ENCODE measurements around the gene SWT1.

The SWT1 gene

DNA sequence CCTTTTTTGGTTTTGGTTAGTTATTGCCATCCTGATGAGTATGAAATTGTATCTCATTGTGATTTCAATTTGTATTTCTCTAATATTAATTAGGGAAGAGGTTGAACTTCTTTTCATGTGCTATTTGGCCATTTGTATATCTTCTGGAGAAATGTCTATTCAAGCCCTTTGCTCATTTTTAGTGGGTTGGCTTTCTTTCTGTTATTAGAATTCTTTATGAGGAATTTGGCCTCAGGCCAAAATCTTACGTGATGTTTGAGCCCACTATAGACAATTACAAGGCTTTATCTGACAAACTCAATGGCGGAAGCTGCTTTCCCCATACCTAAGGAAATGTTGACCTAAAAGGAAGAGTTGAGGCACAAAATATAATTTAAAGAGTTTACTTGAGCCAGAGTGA is 127.1 kb downstream of the SWT1 start:
- in situ Hi-C loops (cut with MboI; ENCODE audit: low sequenced_read_pairs): no loop called here

DNA sequence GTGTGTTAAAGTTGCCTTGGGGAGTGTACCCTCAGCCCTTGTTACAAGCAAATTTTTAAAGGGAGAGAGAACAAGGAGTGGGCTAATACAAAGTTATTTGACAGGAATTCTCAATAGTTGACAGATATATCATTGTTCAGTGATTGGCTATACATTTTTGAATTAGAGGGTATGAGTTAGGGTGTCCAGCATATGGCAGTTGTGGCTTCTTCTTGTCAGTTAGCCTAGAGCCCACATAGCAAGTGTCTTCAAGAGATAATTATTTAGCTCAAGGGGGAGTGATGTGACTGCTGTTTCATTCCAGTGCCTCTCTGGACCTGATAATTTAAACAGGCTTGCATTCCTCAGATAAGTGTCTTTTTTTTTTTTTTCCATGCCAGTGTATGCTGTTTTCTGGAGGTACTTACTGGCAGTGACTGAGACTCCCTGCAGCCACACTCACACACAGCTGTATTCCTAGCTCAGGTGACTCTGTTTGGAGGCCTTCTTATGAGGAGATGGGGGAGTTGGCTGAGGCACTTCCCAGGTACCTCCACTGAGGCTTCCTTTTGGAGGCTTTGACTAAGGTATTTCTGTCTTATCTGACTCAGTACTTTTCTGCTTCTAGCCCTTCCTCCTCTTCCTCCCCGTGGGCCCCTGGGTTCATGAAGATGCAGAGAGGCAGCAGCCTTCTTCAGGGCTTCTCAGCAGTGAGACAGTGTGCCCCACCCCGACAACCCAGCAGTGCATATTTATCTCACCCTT is 127.7 kb downstream of the SWT1 start:
- in situ Hi-C loops (cut with MboI; ENCODE audit: low sequenced_read_pairs): no loop called here

DNA sequence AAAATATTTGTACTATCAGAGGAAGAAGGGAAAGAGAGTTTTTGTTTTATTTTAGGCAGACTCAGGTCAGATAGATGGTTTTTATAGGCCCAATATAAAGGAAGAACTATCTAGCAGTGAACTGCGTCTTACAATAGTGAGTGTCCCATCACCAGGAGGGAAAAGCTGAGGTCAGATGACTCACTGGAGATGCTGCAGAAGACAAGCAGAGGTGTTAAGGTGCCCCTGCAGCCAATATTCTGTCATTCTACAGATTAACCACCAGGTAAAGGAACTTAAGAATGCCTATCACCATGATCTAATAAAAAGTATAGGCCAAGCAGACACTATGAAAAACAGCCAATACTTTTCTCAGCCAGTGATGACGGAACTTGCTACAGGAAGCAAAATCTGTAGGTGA is 130.5 kb downstream of the SWT1 start:
- in situ Hi-C loops (cut with MboI; ENCODE audit: low sequenced_read_pairs): no loop called here

- in situ Hi-C loops (cut with MboI; ENCODE audit: low sequenced_read_pairs): no loop called here
Observed at GRCh38 chr1:185288435-185288834, 131.5 kb downstream of the SWT1 start.

- in situ Hi-C loops (cut with MboI; ENCODE audit: low sequenced_read_pairs): no loop called here
Observed at GRCh38 chr1:185289880-185290279, 132.9 kb downstream of the SWT1 start.

DNA sequence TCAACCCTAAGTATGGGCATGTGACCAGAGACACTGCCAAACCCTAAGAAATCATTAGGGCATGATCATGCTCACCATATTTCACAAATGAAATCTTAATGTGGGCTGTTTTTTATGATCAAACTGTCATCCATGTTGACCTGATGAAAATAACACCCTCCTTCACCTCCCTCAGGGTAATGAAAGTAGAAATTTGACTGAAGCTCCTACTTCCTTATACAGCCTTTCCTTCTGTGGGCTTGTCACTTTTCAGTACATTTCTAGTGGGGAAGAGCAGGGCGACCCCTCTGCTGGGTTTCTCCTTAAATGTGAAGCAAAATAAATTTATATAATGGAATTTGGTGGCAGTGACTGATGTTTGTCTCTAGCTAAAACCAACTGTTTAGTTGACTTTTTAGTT is 134.2 kb downstream of the SWT1 start:
- in situ Hi-C loops (cut with MboI; ENCODE audit: low sequenced_read_pairs): no loop called here

GRCh38 chr1:185291652-185292051 is 134.7 kb downstream of the SWT1 start:
- in situ Hi-C loops (cut with MboI; ENCODE audit: low sequenced_read_pairs): no loop called here

DNA sequence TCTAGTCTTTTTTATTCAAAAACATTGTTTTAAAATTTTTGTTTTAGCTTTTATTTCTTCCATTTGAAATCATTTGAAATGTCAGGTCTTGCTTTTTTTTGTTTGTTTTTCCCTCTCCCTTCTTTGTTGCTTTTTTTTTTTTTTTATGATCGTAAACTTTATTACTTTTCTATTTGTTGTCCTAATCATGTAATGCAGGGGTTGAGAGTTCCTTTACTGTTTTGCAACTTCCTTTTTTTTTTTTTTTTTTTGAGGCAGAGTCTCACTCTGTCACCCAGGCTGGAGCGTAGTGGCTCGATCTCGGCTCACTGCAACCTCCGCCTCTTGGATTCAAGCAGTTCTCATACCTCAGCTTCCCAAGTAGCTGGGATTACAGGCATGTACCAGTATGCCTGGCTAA is 135.3 kb downstream of the SWT1 start:
- in situ Hi-C loops (cut with MboI; ENCODE audit: low sequenced_read_pairs): no loop called here

DNA sequence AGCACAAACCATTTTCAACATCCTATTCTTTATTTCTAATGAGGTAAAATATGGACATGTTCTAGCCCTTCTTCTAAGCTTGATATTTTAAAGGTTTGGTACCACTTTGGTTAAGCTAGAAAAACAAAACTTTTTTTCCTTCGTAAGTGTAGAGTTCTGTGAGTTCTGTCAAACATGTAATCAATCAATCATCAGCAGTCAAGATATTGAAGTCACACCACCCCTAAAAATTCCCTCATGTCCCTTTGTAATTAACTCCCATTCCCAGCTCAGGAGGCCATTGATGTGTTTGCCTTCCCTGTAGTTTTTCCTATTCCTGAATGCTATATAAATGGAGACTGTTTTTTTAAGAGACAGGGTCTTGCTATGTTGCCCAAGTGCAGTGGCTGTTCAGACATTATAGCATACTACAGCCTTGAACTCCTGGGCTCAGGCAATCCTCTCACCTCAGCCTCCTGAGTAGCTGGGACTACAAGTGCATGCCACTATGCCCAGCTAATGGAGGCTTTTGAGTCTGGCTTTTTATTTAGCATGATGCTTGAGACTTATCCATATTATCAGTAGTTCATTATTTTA is 137.1 kb downstream of the SWT1 start:
- in situ Hi-C loops (cut with MboI; ENCODE audit: low sequenced_read_pairs): no loop called here

DNA sequence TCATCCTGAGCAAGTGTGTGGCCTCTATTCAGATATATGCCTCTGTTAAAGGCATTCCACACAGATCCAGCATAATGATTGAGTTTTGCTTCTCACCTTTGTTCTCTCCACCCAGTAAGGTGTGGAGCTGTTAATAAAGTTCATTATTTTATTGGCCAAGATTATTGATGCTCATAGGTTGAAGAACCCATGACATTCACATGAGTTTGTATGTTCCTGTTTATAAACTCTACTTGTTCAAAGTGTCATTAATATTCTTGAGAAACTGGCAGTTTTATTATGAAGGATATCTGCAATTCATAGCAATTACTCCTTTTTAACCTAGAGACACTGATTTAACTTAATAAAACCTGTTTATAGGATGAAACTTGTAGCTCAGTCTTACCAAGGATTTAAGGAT is 138.1 kb downstream of the SWT1 start:
- in situ Hi-C loops (cut with MboI; ENCODE audit: low sequenced_read_pairs): no loop called here

DNA sequence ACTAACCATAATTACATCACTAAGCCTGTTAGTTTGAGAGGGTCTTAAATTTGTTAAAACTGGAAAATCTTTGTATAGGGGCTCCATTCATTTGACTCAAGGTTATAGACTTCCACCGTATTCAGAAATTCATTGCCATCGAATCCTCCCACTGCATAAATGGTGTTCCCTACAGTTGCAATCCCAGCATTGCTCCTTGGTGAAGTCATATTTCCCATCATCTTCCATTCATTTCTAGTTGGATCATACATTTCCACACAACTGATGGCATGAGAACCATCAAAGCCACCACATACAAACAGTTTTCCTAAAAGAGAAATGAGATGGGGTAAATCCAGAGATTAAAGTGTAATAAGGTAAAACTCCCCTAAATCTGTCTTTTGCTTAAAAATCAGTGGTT is 141.0 kb downstream of the SWT1 start:
- in situ Hi-C loops (cut with MboI; ENCODE audit: low sequenced_read_pairs): no loop called here

- in situ Hi-C loops (cut with MboI; ENCODE audit: low sequenced_read_pairs): loop anchor here (25.0 kb wide), 1 partner anchor 262 kb away; no protein-coding TSS in a partner anchor
Observed at GRCh38 chr1:185300152-185300551, 143.2 kb downstream of the SWT1 start.

DNA sequence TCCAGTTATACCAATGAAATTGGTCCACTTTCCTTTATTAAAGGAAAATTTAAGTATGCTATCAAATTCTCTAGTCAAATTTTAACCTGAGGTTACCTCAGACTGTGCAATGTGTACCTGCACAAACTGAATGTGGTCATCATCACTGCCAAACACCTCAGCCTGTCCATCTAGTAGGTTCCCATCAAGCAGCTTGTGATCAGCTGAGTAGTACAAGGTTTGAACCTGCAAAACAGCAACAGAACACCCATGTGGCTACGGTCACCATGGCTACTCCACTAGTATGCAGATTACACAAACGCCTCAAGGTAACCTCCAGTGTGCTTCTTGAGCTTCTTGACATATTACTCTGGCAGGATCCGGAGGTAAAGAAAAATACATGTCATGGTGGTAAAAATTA is 148.5 kb downstream of the SWT1 start:
- in situ Hi-C loops (cut with MboI; ENCODE audit: low sequenced_read_pairs): loop anchor here (25.0 kb wide), 1 partner anchor 257 kb away; no protein-coding TSS in a partner anchor

DNA sequence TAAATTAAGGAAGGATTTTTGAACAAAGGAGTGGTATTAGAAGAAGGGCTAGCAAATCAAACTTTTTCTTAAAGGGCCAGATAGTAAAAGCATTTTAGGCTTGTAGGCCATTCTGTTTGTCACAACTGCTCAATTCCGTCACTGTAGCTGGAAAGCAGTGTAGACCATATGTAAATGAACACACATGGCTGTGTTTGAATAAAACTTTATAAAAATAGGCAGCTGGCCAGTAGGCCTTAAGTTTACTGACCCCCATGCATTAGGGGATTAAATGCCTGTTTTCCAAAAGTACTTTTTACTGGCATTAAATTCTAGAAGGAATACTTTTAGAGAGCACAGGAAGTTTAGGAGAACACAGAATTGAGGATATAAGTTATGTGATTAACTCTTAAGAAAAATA is 151.2 kb downstream of the SWT1 start:
- in situ Hi-C loops (cut with MboI; ENCODE audit: low sequenced_read_pairs): loop anchor here (25.0 kb wide), 1 partner anchor 254 kb away; no protein-coding TSS in a partner anchor

GRCh38 chr1:185309566-185309965 is 152.6 kb downstream of the SWT1 start:
- in situ Hi-C loops (cut with MboI; ENCODE audit: low sequenced_read_pairs): loop anchor here (25.0 kb wide), 1 partner anchor 253 kb away; no protein-coding TSS in a partner anchor

GRCh38 chr1:185311589-185312225 is 154.7 kb downstream of the SWT1 start:
- in situ Hi-C loops (cut with MboI; ENCODE audit: low sequenced_read_pairs): loop anchor here (25.0 kb wide), 1 partner anchor 251 kb away; no protein-coding TSS in a partner anchor

DNA sequence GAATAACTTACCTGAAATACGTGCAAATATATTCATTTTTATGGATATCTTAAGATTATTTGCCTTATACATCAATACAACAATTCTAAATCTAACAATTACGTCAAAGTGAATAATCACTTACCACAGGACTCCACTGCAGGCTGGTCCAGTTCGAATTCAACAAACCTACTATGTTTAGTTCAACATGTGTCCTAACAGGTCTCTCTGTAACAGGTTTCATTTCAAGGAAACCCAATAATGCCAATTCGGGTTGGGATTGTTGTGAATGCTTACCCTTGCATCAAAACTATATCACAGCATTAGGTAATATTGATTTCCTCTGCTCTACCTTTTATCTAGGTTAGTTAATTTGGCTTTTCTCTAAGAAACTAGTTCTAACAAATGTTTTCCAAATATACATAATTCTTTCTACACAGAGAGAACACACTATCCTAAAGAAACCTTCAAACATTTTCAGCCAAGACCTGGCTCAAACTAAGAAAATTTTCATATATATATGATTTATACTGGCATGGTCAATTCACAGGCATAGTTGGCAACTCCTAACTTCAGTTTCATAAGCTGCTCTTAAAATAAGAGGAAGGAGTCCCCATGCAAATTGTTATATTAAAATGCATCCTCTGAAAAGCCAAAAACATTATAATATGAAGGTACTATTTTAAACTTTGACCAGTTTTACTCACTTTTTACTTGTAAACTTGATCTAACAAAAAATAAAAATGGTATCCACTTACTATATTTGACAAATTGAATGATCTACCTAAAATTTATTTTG is 155.6 kb downstream of the SWT1 start:
- in situ Hi-C loops (cut with MboI; ENCODE audit: low sequenced_read_pairs): loop anchor here (25.0 kb wide), 1 partner anchor 250 kb away; no protein-coding TSS in a partner anchor

DNA sequence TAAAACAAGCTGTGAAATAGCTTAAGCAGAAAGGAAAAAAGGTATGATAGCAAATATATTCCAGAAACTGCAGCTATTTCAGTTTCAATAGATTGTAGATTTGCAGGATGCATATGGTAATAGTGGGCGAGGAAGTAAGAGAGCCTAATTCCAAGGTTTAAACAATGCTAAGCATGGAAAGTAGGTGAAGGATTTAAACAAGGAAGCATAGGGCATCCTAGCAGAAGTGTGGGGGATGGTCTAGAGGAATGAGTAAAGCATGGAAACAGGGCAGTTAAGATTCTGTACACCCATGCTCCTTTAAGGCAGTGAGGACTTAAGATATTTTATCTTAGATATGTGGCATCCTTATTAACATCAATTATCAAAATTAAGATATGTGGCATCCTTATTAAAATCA is 157.4 kb downstream of the SWT1 start:
- in situ Hi-C loops (cut with MboI; ENCODE audit: low sequenced_read_pairs): loop anchor here (25.0 kb wide), 1 partner anchor 248 kb away; no protein-coding TSS in a partner anchor

DNA sequence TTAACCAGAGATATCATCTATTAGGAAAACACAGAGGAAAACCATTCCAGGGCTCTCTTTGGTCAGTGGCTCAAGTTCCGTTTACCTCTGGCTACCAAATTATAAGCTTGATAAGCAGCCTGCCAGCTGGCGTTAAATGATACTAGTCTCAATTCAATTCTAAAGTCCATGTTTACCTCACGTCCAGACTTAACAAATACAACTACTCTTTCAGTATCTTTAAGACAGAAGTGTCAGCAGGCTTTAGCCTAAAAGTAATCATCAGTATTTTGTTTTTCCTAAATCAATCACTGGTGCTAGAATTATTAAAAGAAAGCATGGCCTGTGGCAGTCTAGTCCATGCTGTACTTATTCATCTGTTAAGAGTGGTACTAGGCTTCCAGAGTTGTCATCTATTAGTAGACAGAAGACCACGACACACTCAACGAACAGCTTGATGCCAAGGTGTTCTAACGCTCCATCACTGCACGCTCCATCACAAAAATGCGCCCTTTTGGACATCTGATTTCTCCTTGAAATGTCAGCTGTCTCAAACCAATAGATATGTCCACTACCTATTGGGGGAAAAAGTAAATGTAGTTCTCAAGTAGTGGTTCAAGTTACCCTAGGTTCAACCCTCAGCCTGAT is 158.6 kb downstream of the SWT1 start:
- in situ Hi-C loops (cut with MboI; ENCODE audit: low sequenced_read_pairs): loop anchor here (25.0 kb wide), 1 partner anchor 247 kb away; no protein-coding TSS in a partner anchor
